Measurements from ENCODE around the gene SATB1.

SATB1 gene

GRCh38 chr3:18412684-18413083 is 12.5 kb downstream of the SATB1 start:
- no peaks in the 10 kb centered on the region for H3K9me3 Mint-ChIP-seq
- no peaks in the 10 kb centered on the region for H3K27me3 Mint-ChIP-seq (ENCODE audit: low read depth, poor library complexity)
- H3K4me3 Mint-ChIP-seq: no peak overlapping the region
- DNase-seq: no peak
- no peaks in the 10 kb centered on the region for H3K4me1 Mint-ChIP-seq
- TF ChIP-seq CTCF (IDR thresholded peaks at IDR 0.05): no peak
- no peak overlapping the region for H3K27ac Mint-ChIP-seq
- peaks cover 39% of the 10 kb centered on the region for H3K36me3 Mint-ChIP-seq (ENCODE audit: low read depth)

- H3K27me3 Mint-ChIP-seq (ENCODE audit: low read depth, poor library complexity): no peaks in the 10 kb centered on the region
- peak overlapping the region; percentile 6 for H3K27ac Mint-ChIP-seq
- no peak for TF ChIP-seq CTCF (IDR thresholded peaks at IDR 0.05)
- DNase-seq: no peak
- H3K4me1 Mint-ChIP-seq: no peaks in the 10 kb centered on the region
- no peaks in the 10 kb centered on the region for H3K9me3 Mint-ChIP-seq
- no peak overlapping the region for H3K4me3 Mint-ChIP-seq
- peaks cover 29% of the 10 kb centered on the region for H3K36me3 Mint-ChIP-seq (ENCODE audit: low read depth)
These were observed 13.6 kb downstream of the SATB1 start for GRCh38 chr3:18411541-18411940.

DNA sequence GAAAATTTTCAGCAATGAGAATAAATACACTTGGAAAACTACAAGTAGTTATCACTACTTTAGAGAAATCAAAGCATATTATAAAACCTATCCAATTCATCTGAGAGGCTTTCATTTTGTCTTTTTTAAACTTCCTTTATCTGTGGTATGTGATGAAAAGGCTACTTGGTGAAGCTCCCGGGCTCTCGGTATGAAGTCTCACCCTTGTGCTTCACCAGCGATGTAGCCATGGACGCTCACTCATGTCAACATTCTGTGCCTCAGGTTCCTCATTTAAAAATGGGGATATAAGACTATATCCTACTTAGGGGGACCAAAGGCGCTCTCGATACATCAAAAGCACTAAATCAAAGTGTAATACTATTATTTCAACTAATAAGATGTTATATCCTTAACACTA is 14.9 kb downstream of the SATB1 start:
- H3K27ac Mint-ChIP-seq: no peak overlapping the region

GRCh38 chr3:18409266-18409665 is 15.9 kb downstream of the SATB1 start:
- Mint-ChIP-seq H3K27ac (no peak overlapping the region), H3K4me3 (no peak overlapping the region), H3K27me3 (ENCODE audit: low read depth, poor library complexity) (no peaks in the 10 kb centered on the region), H3K4me1 (no peaks in the 10 kb centered on the region), H3K9me3 (no peaks in the 10 kb centered on the region), H3K36me3 (ENCODE audit: low read depth) (peaks cover 12% of the 10 kb centered on the region)
- no peak for TF ChIP-seq CTCF (IDR thresholded peaks at IDR 0.05)
- no peak for DNase-seq

More for the DNA sequence above, 14.9 kb downstream of the SATB1 start:
- Mint-ChIP-seq H3K27me3 (ENCODE audit: low read depth, poor library complexity) (no peaks in the 10 kb centered on the region), H3K4me3 (no peak overlapping the region), H3K9me3 (no peaks in the 10 kb centered on the region), H3K4me1 (no peaks in the 10 kb centered on the region), H3K36me3 (ENCODE audit: low read depth) (peaks cover 19% of the 10 kb centered on the region)
- no peak for TF ChIP-seq CTCF (IDR thresholded peaks at IDR 0.05)
- no peak for DNase-seq

DNA sequence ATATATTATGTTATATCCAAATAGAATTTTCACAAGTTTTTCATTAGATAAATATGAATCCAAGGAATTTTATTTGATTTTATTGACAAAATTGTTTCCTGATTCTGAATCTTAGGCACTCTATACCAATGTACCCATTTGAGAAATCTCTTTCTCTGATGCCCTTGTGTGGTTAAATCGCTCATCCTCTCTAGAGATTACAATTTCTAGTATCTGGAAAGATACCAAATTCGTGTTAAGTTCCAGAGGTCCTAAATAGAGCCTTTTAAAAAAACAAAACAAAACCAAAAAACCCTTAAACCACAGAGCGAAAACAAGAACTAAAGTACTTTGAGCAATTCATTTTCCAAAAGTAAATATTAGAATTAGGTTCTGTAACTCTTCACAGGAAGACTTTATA is 20.0 kb downstream of the SATB1 start:
- DNase-seq: no peak
- no peaks in the 10 kb centered on the region for H3K9me3 Mint-ChIP-seq
- H3K27ac Mint-ChIP-seq: no peak overlapping the region
- no peaks in the 10 kb centered on the region for H3K27me3 Mint-ChIP-seq (ENCODE audit: low read depth, poor library complexity)
- no peak overlapping the region for H3K4me3 Mint-ChIP-seq
- H3K36me3 Mint-ChIP-seq (ENCODE audit: low read depth): peaks cover 14% of the 10 kb centered on the region
- TF ChIP-seq CTCF (IDR thresholded peaks at IDR 0.05): no peak
- no peaks in the 10 kb centered on the region for H3K4me1 Mint-ChIP-seq

DNA sequence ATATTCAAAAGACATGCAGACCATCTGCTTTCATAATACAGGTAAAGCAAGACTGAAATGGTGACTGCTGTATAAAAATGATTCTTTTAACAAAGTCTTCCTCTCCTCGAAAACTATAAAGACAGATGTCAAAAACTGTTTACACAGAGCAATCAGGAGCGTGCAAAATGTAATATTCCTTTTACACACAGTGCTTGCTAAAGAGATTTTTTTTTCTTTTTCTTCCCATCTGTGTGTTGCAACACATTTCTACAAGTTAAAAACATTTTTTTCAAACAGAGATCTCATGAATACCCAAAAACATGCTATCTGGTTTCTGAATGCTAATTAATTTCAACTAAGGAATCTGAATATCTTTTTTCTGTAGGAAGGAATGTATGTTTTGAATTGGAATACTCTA is 22.1 kb downstream of the SATB1 start:
- Mint-ChIP-seq H3K27me3 (ENCODE audit: low read depth, poor library complexity) (no peaks in the 10 kb centered on the region), H3K27ac (no peak overlapping the region), H3K4me1 (no peaks in the 10 kb centered on the region), H3K36me3 (ENCODE audit: low read depth) (peaks cover 22% of the 10 kb centered on the region), H3K4me3 (no peak overlapping the region), H3K9me3 (no peaks in the 10 kb centered on the region)
- DNase-seq: no peak
- no peak for TF ChIP-seq CTCF (IDR thresholded peaks at IDR 0.05)
